ENCODE data around the gene P2RX4.
"Not testable (repeated sequence)": the region's sequence is repeated elsewhere in the genome, so short reads cannot be mapped to it uniquely, and the experiment has no call there.

The P2RX4 gene

GRCh38 chr12:121189131-121189530 lies 20.8 kb upstream of the P2RX4 start:
- DNase-seq = no peak

DNA sequence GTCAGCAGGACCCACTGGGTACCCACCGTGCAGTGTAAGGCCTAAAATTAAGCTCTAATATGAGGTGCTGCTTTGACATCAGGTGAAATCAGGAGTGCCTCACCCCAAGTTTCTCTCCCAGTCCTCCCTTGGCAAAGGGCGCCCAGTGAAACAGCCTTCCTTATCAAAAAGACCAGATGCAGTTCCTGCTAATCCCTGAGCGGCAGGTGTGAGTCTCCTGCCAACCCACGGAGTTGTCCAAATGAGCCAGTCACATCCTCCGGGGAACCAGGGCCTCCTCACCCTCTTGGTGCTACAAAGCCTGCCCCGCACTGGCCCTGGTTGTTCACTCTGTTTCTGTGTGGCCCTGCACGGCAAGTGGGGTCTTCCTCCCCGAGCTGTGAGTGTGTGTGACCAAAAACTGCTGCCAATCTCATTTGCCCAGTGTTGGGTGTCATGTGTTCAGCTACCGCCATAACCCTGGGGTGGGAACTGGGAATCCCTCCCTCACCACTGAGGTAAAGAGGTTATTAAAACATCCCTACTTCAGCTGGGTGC lies 20.2 kb upstream of the P2RX4 start:
- DNase-seq = no peak

DNA sequence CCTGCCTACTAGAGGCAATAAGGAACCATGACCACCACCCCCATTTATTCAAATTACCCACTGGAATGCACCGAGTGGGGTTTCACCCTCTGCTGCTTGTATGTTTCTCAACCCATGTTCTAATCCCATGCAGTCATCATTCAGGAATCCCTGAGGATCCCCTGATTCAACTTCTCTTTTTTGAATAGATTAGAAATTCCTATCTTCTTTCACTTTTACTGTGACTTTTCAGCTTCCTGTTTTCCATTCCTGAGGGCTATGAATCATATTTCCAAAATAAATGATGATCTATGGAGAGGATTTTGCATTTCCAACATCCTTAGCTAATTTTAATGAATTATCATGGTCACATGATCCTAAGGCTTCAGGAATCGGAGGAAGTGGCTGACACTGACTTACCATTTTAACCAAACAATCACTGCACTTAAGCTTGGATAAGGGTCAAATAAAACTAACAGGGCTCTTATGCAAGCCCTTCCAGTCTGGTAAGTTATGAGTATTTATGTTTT lies 19.4 kb upstream of the P2RX4 start:
- no peak for DNase-seq

GRCh38 chr12:121191151-121191550 lies 18.8 kb upstream of the P2RX4 start:
- no peak for DNase-seq

GRCh38 chr12:121196902-121197301 lies 13.0 kb upstream of the P2RX4 start:
- no peak for DNase-seq

DNA sequence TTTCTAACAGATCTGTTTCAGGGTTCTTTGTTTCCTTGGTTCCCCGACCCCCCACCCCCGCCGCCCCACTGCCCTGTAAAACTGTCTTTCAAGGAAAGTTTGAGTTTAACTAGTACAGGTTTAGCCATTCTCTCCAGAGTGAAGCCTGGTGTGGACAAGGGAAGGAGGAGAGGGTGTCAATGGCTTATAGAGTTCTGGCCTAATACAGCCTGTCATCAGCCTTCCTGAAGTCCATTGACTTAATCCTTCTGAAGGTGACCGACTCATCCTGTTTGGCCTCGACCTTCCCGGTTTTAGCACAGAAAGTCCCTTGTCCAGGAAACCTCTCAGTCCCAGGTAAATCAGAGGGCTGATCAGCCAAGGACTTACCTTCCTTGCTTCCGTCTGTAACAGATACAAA lies 11.0 kb upstream of the P2RX4 start:
- DNase-seq = no peak

DNA sequence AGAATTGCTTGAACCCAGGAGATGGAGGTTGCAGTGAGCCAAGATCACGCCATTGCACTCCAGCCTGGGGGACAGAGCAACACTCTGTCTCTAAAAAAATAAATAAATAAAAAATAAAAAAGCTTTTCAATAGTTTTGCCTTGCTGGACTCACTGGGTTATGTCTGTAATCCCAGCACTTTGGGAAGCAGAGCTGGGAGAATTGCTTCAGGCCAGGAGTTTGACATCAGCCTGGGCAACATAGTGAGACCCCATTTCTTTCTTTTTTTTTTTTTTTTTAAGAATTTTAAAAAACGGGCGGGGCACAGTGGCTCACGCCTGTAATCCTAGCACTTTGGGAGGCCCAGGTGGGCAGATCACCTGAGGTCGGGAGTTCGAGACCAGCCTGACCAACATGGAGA lies 8.8 kb upstream of the P2RX4 start:
- DNase-seq = not testable (repeated sequence)

DNA sequence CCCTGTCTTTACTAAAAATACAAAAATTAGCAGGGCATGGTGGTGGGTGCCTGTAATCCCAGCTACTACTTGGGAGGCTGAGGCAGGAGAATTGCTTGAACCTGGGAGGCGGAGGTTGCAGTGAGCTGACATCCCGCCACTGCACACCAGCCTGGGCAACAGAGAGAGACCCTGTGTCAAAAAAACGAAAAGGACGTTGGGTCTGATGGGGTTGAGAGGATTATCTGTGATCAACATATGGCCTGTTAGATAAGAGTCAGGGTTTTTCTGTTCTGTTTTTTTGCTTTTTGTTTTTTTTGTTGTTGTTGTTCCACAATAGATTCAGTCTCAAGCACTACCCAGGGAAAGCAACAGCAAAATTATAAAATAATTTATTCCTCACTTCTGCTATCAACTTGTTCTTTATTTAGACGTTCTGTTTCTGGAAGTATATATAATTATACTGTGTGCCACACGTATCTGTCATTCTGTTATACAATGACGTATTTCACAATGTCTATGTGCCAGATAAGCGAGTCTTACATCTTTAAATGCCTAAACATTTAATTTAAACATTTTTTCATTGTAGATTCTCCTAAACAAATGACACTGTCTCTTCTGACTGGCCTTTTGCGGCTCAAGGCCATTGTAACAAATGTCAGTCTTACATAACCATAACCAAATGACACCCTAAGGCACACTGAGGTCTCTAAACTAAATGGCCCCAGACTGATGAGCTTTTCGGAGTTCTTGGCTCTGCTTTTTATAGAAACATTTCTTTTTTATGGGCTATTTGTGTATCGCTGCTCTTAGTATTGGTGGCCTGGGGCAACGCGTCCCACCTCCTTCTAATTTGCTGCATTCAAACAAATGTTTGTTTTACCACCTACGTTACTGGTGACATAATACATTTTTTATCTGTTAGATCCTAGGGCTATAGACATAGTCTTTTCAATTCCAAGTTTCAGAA lies 7.2 kb upstream of the P2RX4 start:
- DNase-seq = no peak

DNA sequence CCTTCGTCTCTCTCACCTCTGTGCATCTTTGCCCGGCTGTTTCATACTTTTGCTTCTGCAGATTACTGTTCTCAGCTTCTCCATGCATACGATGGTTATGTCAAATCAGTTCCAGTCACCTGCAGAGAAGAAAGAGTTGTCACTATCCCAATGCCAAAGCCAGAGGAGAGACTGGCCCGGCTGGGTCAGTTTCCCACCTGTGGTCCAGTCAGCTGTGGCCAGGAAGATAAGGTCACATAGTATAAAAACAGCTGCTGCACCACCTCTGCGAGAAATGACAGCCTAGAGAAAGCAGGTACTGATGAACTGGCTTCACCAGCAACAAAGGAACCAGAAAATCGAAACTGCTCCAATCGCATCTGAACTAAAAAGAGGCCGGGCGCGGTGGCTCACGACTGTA lies 6.4 kb upstream of the P2RX4 start:
- no peak for DNase-seq

DNA sequence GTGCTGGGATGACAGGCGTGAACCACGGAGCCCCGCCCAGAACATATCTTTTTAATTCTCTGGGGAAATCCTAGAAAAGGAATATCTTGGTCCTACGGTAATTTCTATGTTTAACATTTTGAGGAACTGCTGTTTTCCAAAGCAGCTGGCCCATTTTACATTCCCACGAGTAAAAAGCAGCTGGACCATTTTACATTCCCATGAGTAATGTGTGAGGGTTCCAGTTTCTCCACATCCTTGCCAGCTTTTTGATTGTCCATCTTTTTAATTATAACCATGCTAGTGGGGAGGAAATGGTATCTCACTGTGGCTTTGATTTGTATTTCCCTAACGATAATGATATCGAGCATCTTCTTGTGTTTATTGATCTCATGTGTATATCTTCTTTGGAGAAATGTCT lies 4.4 kb upstream of the P2RX4 start:
- DNase-seq = no peak

GRCh38 chr12:121208571-121208970 lies 1.4 kb upstream of the P2RX4 start:
- DNase-seq = not testable (repeated sequence)

DNA sequence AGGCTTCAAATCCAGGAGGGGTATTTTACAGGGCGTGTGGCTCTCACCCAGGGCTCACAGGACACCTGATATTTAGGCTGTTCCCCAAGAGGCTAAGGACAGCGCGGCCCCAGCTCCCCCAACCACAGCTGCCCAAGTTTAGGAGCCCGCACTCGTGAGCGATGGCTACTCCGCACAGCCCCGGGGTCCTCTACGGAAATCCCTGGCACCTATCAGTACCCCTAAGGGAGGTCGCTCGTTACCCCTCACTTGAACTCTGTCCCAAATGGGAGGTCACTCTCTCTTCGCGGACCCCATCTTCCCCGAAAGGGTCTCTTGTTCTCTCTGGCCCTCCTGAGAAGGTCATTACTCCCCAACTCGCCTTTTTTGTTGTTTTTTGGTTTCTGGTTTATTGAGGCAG lies 708 bp upstream of the P2RX4 start:
- DNase-seq = no peak

GRCh38 chr12:121212875-121213274 lies 2.9 kb downstream of the P2RX4 start:
- no peak for DNase-seq

DNA sequence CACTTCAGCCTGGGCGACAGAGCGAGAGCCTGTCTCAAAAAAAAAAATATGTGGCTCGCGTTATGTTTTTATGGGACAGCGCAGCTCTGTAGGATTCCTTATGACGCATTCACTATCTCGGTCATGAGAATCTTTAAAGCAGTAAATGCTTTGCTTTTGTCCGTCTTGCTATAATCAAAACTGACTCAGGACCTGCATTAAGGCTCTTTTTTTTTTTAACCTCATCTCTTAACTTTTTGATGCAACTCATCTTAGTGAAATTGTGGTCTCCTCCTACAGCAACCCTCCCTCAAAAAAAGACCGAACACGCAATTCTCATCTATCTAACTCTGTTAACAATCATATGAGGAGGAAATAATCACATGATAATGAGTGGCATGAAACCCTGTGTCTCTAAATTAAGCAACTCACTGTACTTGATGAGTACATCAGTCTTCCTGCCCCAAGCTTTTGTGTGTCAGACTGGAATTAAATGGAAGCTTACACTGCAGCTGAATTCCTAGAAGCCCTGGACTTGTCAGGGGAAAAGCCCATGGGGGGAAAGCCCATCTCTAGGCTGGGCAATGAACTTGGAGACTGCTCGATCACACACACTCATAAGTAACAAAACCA lies 4.3 kb downstream of the P2RX4 start:
- no peak for DNase-seq

DNA sequence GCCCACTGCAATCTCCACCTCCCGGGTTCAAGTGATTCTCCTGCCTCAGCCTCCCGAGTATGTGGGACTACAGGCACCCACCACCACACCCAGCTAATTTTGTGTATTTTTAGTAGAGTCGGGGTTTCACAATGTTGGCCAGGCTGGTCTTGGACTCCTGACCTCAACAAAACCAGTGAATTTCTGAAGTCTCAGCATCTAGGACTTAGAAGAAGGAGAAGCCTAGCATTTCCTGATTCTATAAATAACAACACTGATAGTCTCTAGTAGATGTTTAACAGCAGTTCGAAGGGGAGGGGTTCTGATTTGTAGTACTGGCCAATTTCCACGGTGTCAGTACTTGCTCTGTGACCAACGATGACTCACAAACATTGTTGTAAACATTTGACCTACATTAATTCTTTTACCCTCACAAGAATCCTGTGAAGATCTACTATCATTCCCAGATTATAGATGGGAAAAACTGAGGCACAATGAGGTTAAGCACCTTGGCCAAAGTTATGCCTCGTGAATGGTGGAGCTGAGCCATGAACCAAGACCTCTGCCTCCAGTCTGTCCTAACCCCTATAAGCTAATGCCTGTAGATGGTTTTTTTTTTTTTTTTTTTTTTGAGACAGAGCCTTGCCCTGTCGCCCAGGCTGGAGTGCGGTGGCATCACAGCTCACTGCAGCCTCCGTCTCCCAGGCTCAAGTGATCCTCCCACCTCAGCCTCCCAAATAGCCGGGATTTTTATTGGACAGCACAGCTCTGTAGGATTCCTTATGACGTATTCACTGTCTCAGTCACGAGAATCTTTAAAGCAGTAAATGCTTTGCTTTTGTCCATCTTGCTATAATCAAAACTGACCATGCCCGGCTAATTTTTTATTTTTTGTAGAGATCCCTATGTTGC lies 5.2 kb downstream of the P2RX4 start:
- DNase-seq = no peak

- DNase-seq = no peak
Observed at GRCh38 chr12:121216102-121216501, 6.2 kb downstream of the P2RX4 start.

DNA sequence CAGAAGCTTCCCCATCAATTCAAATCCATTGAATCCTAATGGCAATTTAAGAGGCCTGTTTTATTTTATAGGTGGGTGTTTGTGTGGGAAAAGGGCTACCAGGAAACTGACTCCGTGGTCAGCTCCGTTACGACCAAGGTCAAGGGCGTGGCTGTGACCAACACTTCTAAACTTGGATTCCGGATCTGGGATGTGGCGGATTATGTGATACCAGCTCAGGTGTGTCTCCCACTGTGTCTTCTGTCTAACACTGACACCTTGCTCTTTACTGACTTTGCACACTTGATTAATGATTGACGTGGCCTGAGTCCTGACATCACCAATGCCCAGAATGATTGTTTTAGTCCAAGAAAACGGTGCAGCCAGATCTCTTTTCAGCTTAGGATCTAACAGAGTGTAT lies 7.1 kb downstream of the P2RX4 start:
- no peak for DNase-seq

- DNase-seq = no peak
Observed at GRCh38 chr12:121217761-121218160, 7.8 kb downstream of the P2RX4 start.

GRCh38 chr12:121218588-121219352 lies 8.8 kb downstream of the P2RX4 start:
- DNase-seq = peak; percentile 27

DNA sequence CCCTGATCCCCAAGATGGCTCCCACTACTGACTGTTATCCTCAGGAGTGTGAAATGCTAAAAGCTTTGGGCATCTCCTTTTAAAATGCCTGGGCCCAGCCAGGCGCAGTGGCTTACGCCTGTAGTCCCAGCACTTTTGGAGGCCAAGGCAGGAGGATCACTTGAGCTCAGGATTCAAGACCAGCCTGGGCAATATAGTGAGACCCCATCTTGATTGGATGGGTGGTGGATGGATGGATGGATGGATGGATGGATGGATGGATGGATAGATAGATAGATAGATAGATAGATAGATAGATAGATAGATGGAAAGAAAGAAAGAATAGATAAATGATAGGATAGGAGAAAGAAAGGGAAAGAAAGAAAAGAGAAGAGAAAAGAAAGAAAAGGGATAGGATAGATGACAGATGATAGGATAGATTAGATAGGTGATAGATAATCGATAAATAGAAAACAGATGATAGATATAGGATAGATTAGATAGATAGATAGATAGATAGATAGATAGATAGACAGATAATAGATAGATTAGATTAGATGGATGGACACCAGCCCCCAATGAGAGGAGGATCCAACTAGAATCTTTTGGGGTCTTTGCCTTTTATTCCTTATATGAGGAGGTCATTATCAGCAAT lies 9.5 kb downstream of the P2RX4 start:
- DNase-seq = no peak

DNA sequence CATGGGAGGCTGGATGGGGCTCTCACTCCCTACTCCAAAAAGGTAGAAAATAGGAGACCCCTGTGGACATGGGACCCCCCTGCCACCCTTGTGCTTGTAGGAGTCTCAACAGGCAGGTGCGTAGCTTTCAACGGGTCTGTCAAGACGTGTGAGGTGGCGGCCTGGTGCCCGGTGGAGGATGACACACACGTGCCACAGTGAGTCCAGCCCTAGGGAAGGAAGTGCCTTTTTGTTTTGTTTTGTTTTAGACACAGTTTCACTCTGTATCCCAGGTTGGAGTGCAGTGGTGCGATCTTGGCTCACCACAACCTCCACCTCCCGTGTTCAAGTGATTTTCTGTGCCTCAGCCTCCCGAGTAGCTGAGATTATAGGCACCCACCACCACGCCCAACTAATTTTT lies 12.9 kb downstream of the P2RX4 start:
- no peak for DNase-seq

Data from NCI-H1436 (cell line).